ENCODE measurements around the gene TYRO3. TPM values are rescaled to one million over a fixed set of nuclear protein-coding genes. Genes with fewer than 3 reads are reported as not detected.

Gene TYRO3
- total RNA-seq, 1 donor from 2014 or later = 28.5 TPM

DNA sequence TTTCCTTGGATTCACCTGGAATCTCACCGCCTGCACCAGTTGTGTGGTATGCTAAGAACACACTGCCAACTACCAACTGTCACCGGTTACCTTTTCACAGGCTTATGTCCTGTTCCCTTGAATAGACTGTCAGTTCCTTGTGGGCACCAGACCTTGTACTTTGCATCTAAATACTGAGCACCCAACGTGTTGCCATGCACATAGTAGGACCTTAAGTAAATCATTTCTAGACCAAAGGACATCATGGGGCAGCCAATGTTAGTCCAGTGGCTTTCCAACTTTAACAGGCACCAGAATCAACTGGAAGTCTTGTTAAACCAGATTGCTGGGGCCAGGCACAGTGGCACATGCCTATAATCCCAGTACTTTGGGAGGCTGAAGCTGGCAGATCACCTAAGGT, 13.8 kb upstream of the TYRO3 start:
- Mint-ChIP-seq H3K4me1 (ENCODE audit: low read depth, unreplicated experiment) (no peaks in the 10 kb centered on the region), H3K4me3 (ENCODE audit: unreplicated experiment) (peak overlapping the region; percentile 97), H3K27me3 (ENCODE audit: low read depth, unreplicated experiment) (no peaks in the 10 kb centered on the region), H3K27ac (ENCODE audit: unreplicated experiment) (no peak overlapping the region), H3K36me3 (ENCODE audit: low read depth, unreplicated experiment) (no peaks in the 10 kb centered on the region), H3K9me3 (ENCODE audit: unreplicated experiment) (no peaks in the 10 kb centered on the region)
- H3K36me3 ChIP-seq (ENCODE audit: insufficient read depth, low read length) = no peaks in the 10 kb centered on the region
- no peaks in the 10 kb centered on the region for H4K20me1 ChIP-seq (ENCODE audit: insufficient read depth, low read length)
- no peak overlapping the region for H3K4me3 ChIP-seq (ENCODE audit: insufficient read depth, low read depth, low read length)
- TF ChIP-seq EZH2 (IDR thresholded peaks at IDR 0.05; ENCODE audit: insufficient read depth, low read length) (no peak), CTCF (IDR thresholded peaks at IDR 0.05; ENCODE audit: insufficient read depth, low read depth, low read length) (no peak)
- H3K79me2 ChIP-seq (ENCODE audit: insufficient read depth, low read length) = peaks cover 16% of the 10 kb centered on the region
- H3K27ac ChIP-seq (ENCODE audit: low read depth, low read length) = no peak overlapping the region
- peaks cover 5% of the 10 kb centered on the region for H3K4me1 ChIP-seq (ENCODE audit: insufficient read depth, low read length)
- no peaks in the 10 kb centered on the region for H3K9me3 ChIP-seq (ENCODE audit: insufficient read depth, low read depth, low read length)
- no peak overlapping the region for H3K4me2 ChIP-seq (ENCODE audit: low read length)
- no peak overlapping the region for H2AFZ ChIP-seq (ENCODE audit: low read depth, low read length)
- FAIRE-seq = no peak
- no peak overlapping the region for H3K9ac ChIP-seq (ENCODE audit: low read length)
- no peaks in the 10 kb centered on the region for H3K27me3 ChIP-seq (ENCODE audit: insufficient read depth, low read length)
- DNase-seq (ENCODE audit: low read depth) = no peak

GRCh38 chr15:41546851-41547786, 11.9 kb upstream of the TYRO3 start:
- Histone ChIP-seq H3K9me3 (ENCODE audit: insufficient read depth, low read depth, low read length) (no peaks in the 10 kb centered on the region), H3K79me2 (ENCODE audit: insufficient read depth, low read length) (peaks cover 14% of the 10 kb centered on the region), H3K36me3 (ENCODE audit: insufficient read depth, low read length) (no peaks in the 10 kb centered on the region), H3K27ac (ENCODE audit: low read depth, low read length) (no peak overlapping the region), H2AFZ (ENCODE audit: low read depth, low read length) (no peak overlapping the region), H3K9ac (ENCODE audit: low read length) (no peak overlapping the region), H4K20me1 (ENCODE audit: insufficient read depth, low read length) (no peaks in the 10 kb centered on the region), H3K4me3 (ENCODE audit: insufficient read depth, low read depth, low read length) (no peak overlapping the region), H3K4me2 (ENCODE audit: low read length) (peak overlapping the region; percentile 11), H3K27me3 (ENCODE audit: insufficient read depth, low read length) (no peaks in the 10 kb centered on the region), H3K4me1 (ENCODE audit: insufficient read depth, low read length) (peaks cover 5% of the 10 kb centered on the region)
- FAIRE-seq (no peak), DNase-seq (ENCODE audit: low read depth) (peak; percentile 39)
- H3K4me3 Mint-ChIP-seq (ENCODE audit: unreplicated experiment) = no peak overlapping the region
- peak overlapping the region; percentile 41 for H3K27ac Mint-ChIP-seq (ENCODE audit: unreplicated experiment)
- H3K4me1 Mint-ChIP-seq (ENCODE audit: low read depth, unreplicated experiment) = no peaks in the 10 kb centered on the region
- TF ChIP-seq CTCF (IDR thresholded peaks at IDR 0.05; ENCODE audit: insufficient read depth, low read depth, low read length) = no peak
- TF ChIP-seq EZH2 (IDR thresholded peaks at IDR 0.05; ENCODE audit: insufficient read depth, low read length) = no peak
- no peaks in the 10 kb centered on the region for H3K36me3 Mint-ChIP-seq (ENCODE audit: low read depth, unreplicated experiment)
- H3K27me3 Mint-ChIP-seq (ENCODE audit: low read depth, unreplicated experiment) = no peaks in the 10 kb centered on the region
- H3K9me3 Mint-ChIP-seq (ENCODE audit: unreplicated experiment) = no peaks in the 10 kb centered on the region
